ENCODE data around the gene PEX5L.
"Not testable (repeated sequence)": the region's sequence is repeated elsewhere in the genome, so short reads cannot be mapped to it uniquely, and the experiment has no call there.

The PEX5L gene

DNA sequence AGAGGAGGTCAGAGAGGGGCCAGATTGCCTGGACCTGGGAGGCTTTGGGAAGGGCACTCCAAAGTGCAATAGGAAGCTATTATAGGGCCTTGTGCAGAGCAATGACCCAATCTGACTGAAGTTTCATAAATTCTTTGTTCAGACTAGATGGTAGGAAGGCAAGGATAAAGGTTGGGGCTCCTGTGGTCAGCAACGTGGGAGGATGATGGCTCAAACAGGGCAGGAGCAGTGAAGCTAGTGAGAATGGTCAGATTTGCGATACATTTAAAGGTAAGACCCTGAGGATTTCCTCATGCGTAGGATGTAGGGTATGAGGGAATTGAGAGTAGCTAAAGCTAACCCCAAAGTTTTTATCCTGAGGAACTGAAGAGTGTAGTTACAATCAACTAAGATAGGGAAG is 244.9 kb downstream of the PEX5L start:
- H3K27ac ChIP-seq = no peak overlapping the region
- TF ChIP-seq, protein P1, sequence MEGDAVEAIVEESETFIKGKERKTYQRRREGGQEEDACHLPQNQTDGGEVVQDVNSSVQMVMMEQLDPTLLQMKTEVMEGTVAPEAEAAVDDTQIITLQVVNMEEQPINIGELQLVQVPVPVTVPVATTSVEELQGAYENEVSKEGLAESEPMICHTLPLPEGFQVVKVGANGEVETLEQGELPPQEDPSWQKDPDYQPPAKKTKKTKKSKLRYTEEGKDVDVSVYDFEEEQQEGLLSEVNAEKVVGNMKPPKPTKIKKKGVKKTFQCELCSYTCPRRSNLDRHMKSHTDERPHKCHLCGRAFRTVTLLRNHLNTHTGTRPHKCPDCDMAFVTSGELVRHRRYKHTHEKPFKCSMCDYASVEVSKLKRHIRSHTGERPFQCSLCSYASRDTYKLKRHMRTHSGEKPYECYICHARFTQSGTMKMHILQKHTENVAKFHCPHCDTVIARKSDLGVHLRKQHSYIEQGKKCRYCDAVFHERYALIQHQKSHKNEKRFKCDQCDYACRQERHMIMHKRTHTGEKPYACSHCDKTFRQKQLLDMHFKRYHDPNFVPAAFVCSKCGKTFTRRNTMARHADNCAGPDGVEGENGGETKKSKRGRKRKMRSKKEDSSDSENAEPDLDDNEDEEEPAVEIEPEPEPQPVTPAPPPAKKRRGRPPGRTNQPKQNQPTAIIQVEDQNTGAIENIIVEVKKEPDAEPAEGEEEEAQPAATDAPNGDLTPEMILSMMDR (conservative IDR thresholded peaks at IDR 0.05) = no peak

DNA sequence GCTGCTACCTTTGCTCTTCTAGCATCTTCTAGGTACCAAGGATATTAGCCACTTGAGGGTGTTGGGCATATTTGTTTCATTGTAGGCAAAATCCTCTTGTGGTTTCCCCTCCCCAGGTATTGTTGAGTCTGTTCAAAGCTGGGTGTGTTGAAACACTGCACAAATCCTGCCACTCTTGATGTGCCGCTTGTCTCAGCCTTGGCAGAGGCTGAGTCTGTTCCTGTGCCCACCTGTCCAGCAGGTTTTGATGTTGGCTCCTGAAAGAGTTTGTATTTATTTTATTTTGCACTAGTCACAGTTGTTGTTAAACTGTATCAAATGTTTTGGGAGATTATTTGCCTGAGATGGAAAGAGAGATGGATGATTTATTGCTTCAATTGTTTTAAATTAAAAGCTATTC is 247.7 kb downstream of the PEX5L start:
- TF ChIP-seq, protein P1 (conservative IDR thresholded peaks at IDR 0.05) = no peak
- H3K27ac ChIP-seq = peak overlapping the region; percentile 65

DNA sequence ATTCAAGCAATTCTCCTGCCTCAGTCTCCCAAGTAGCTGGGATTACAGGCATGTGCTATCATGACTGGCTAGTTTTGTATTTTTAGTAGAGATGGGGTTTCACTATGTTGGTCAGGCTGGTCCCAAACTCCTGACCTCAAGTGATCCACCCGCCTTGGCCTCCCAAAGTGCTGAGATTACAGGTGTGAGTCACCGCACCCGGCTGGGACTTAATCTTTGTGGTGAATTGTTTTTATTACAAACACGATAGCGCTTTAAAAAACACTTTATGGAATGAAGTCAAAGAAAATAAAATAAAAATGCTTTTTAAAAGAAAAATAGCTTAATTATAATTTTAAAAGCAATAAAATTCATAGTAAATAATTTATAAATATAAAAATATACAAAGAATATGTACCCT is 253.9 kb downstream of the PEX5L start:
- H3K27ac ChIP-seq = not testable (repeated sequence)

GRCh38 chr3:179775416-179776122 is 261.2 kb downstream of the PEX5L start:
- no peak overlapping the region for H3K27ac ChIP-seq
- TF ChIP-seq, protein P1 (conservative IDR thresholded peaks at IDR 0.05) = no peak

GRCh38 chr3:179772297-179772696 is 264.4 kb downstream of the PEX5L start:
- no peak overlapping the region for H3K27ac ChIP-seq
- TF ChIP-seq, protein P1 (conservative IDR thresholded peaks at IDR 0.05) = no peak

GRCh38 chr3:179771797-179772196 is 264.9 kb downstream of the PEX5L start:
- no peak overlapping the region for H3K27ac ChIP-seq
- TF ChIP-seq, protein P1 (conservative IDR thresholded peaks at IDR 0.05) = no peak

GRCh38 chr3:179769411-179770247 is 267.1 kb downstream of the PEX5L start:
- H3K27ac ChIP-seq = peak overlapping the region; percentile 62

More at GRCh38 chr3:179769411-179770247, 267.1 kb downstream of the PEX5L start:
- TF ChIP-seq, protein P1 (conservative IDR thresholded peaks at IDR 0.05) = no peak
